GM12878 (cell line): ENCODE results near the gene CCL2.

ENCODE experiments used
- ESRRA ChIP-seq: IDR thresholded peaks from 2 replicates; pipeline ENCODE4 v1.6.1; 2012; ENCODE audit warnings: mild to moderate bottlenecking, low read length, improper control_type of control experiment
- EZH2 ChIP-seq: IDR thresholded peaks from 2 replicates; pipeline ENCODE4 v1.6.1; 2012; ENCODE audit warnings: low read depth, mild to moderate bottlenecking, control low read depth, inconsistent platforms, low read length, borderline replicate concordance; ENCODE audit not compliant: control insufficient read depth
- JUNB ChIP-seq: IDR thresholded peaks from 2 replicates; pipeline ENCODE4 v1.6.1; 2016; ENCODE audit warnings: antibody characterized with exemption, mild to moderate bottlenecking
- NR2C1 ChIP-seq: fragments of 450-650 bp; IDR thresholded peaks from 2 replicates; pipeline ENCODE4 v1.6.1; 2017; ENCODE audit warnings: antibody characterized with exemption, mild to moderate bottlenecking, moderate library complexity
- POLR2A ChIP-seq: IDR thresholded peaks from 2 replicates; pipeline ENCODE4 v1.6.1; 2011; ENCODE audit warnings: low read depth, mild to moderate bottlenecking, low read length
- SUZ12 ChIP-seq: fragments of 200-600 bp; sonication (generic); IDR thresholded peaks from one replicate; pipeline ENCODE4 v1.6.1; 2018; ENCODE audit warnings: antibody characterized with exemption, mild to moderate bottlenecking; ENCODE audit not compliant: unreplicated experiment
- TAF1 ChIP-seq: IDR thresholded peaks from 2 replicates; pipeline ENCODE4 v1.6.1; 2011; ENCODE audit warnings: mild to moderate bottlenecking, low read depth, low read length, borderline replicate concordance
- TF ChIP-seq, protein P1 (sequence below), 3 experiments: IDR thresholded peaks in 2 of 3; conservative IDR thresholded peaks in 1 of 3; 2 replicates each; pipeline ENCODE4 v1.5.1; 2011; ENCODE audit warnings: low read depth in 3 of 3, low read length in 3 of 3, mild to moderate bottlenecking in 3 of 3, control low read depth in 2 of 3, moderate library complexity in 2 of 3, inconsistent platforms in 1 of 3, mixed read lengths in 1 of 3; ENCODE audit not compliant: control insufficient read depth in 2 of 3, insufficient read depth in 1 of 3; ENCODE audit errors: extremely low read depth in 1 of 3

DNA sequence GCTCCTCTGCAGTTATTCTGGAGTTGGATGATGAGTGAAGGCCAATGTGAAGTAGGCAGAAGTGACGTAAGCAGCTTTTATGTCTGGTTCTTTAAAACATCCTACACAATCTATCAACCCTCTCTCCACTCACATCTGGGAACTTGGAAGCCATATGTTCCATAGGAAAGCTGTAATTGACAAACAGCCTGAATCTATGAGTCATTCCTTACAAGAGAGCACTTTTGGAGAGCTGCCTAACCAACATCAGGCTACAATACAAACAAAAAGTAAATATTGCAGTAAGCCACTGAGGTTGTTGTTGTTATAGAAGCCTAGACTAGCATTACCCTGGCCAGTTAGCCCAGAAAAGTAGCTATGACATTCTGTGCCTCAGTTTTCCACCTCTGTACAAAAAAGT lies 20.8 kb downstream of the CCL2 start:
- TF ChIP-seq SUZ12: no peak
- TF ChIP-seq NR2C1: no peak
- no peak for TF ChIP-seq EZH2
- TF ChIP-seq ESRRA: no peak
- TF ChIP-seq TAF1: no peak
- TF ChIP-seq, protein P1, sequence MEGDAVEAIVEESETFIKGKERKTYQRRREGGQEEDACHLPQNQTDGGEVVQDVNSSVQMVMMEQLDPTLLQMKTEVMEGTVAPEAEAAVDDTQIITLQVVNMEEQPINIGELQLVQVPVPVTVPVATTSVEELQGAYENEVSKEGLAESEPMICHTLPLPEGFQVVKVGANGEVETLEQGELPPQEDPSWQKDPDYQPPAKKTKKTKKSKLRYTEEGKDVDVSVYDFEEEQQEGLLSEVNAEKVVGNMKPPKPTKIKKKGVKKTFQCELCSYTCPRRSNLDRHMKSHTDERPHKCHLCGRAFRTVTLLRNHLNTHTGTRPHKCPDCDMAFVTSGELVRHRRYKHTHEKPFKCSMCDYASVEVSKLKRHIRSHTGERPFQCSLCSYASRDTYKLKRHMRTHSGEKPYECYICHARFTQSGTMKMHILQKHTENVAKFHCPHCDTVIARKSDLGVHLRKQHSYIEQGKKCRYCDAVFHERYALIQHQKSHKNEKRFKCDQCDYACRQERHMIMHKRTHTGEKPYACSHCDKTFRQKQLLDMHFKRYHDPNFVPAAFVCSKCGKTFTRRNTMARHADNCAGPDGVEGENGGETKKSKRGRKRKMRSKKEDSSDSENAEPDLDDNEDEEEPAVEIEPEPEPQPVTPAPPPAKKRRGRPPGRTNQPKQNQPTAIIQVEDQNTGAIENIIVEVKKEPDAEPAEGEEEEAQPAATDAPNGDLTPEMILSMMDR (IDR thresholded peaks at IDR 0.05 in 2 of 3, conservative IDR thresholded peaks at IDR 0.05 in 1 of 3; ENCODE audit: control insufficient read depth in 2 of 3, extremely low read depth in 1 of 3, insufficient read depth in 1 of 3, low read depth in 3 of 3, low read length in 3 of 3): no peak
- TF ChIP-seq JUNB: no peak
- TF ChIP-seq POLR2A: no peak
